AG10803 (cell line): ENCODE results near the gene DEPDC7.

ENCODE experiments used
- DNase-seq: peaks from one replicate; pipeline ENCODE4 v3.0.0; 2010; ENCODE audit warnings: low read depth
- H3K4me3 ChIP-seq: 2 replicates; pipeline ENCODE4 v1.5.1; 2011; ENCODE audit warnings: mild to moderate bottlenecking, low read length, control low read depth
- CTCF ChIP-seq: conservative IDR thresholded peaks from 2 replicates; pipeline ENCODE4 v1.5.1; 2011; ENCODE audit warnings: mild to moderate bottlenecking, low read length, control low read depth, inconsistent platforms

The DEPDC7 gene

GRCh38 chr11:33059331-33060007, 43.8 kb downstream of the DEPDC7 start:
- no peak for DNase-seq
- H3K4me3 ChIP-seq = no peak overlapping the region
- no peak for TF ChIP-seq CTCF

- DNase-seq = no peak
- TF ChIP-seq CTCF = no peak
Observed at GRCh38 chr11:33060271-33060670, 44.6 kb downstream of the DEPDC7 start.

GRCh38 chr11:33062137-33062536, 46.5 kb downstream of the DEPDC7 start:
- no peak for TF ChIP-seq CTCF
- no peak overlapping the region for H3K4me3 ChIP-seq
- DNase-seq = no peak

More at GRCh38 chr11:33060271-33060670, 44.6 kb downstream of the DEPDC7 start:
- no peak overlapping the region for H3K4me3 ChIP-seq

- DNase-seq = peak; percentile 82
- H3K4me3 ChIP-seq = no peak overlapping the region
- TF ChIP-seq CTCF = no peak
Observed at GRCh38 chr11:33063326-33063881, 47.7 kb downstream of the DEPDC7 start.

- no peak for TF ChIP-seq CTCF
- H3K4me3 ChIP-seq = no peak overlapping the region
- no peak for DNase-seq
Observed at GRCh38 chr11:33064033-33064825, 48.6 kb downstream of the DEPDC7 start.

GRCh38 chr11:33064866-33065265, 49.2 kb downstream of the DEPDC7 start:
- TF ChIP-seq CTCF = no peak
- no peak overlapping the region for H3K4me3 ChIP-seq
- DNase-seq = no peak
